Endothelial cell (in vitro differentiated cells): ENCODE measurements around the gene PRICKLE1. TPM values are rescaled to one million over a fixed set of nuclear protein-coding genes. Genes with fewer than 3 reads are reported as not detected.
A peak's percentile ranks its signal among the peaks of the same experiment; 100 is the strongest.

Source experiments
- DNase-seq: peaks from one replicate; pipeline ENCODE4 v3.0.0; 2021; ENCODE audit warnings: low spot score
- H3K27ac Mint-ChIP-seq: one replicate; pipeline ENCODE4 v1.8.0; 2021; ENCODE audit warnings: mixed read lengths, inconsistent platforms; ENCODE audit not compliant: unreplicated experiment
- H3K27me3 Mint-ChIP-seq: one replicate; pipeline ENCODE4 v1.8.0; 2021; ENCODE audit warnings: mild to moderate bottlenecking, moderate library complexity, mixed read lengths, inconsistent platforms; ENCODE audit not compliant: unreplicated experiment
- H3K36me3 Mint-ChIP-seq: one replicate; pipeline ENCODE4 v1.8.0; 2021; ENCODE audit warnings: mild to moderate bottlenecking, low read depth, mixed read lengths, inconsistent platforms; ENCODE audit not compliant: unreplicated experiment
- H3K4me1 Mint-ChIP-seq: one replicate; pipeline ENCODE4 v1.8.0; 2021; ENCODE audit warnings: mild to moderate bottlenecking, mixed read lengths, inconsistent platforms; ENCODE audit not compliant: unreplicated experiment
- H3K4me3 Mint-ChIP-seq: one replicate; pipeline ENCODE4 v1.8.0; 2021; ENCODE audit warnings: mild to moderate bottlenecking, mixed read lengths, inconsistent platforms; ENCODE audit not compliant: unreplicated experiment
- H3K9me3 Mint-ChIP-seq: one replicate; pipeline ENCODE4 v1.8.0; 2021; ENCODE audit warnings: mixed read lengths, inconsistent platforms; ENCODE audit not compliant: unreplicated experiment
- total RNA-seq: library from RNA; stranded (reverse); fragmentation: NEBNext Ultra II Directional; extraction: Animal tissue kit (Norgen Biotek cat#: 25700); gene quantifications from one replicate; pipeline ENCODE4 v1.2.1, GENCODE V29; 2021; ENCODE audit not compliant: unreplicated experiment
- TF ChIP-seq, protein P1 (sequence below): fragments of 200-600 bp; sonication (generic); IDR thresholded peaks from one replicate; pipeline ENCODE4 v1.5.0; 2021; ENCODE audit warnings: antibody characterized with exemption; ENCODE audit not compliant: unreplicated experiment

Gene PRICKLE1
- total RNA-seq, 1 donor from 2014 or later = 15.6 TPM

DNA sequence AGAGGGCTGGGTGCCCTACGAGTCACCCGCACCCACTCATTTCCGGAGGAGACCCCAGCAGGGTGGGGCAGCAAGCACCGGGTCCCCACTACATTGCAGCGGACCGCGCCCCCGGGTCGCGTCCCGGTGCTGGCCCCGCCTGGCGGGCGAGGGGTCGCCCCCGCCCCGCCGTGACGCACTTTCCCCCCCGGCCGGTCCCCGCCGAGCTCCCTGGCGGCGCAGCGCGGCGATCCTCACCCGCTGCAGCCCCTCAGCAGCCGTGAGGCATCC, 106.1 kb downstream of the PRICKLE1 start:
- Mint-ChIP-seq H3K27me3 (peaks cover 13% of the 10 kb centered on the region), H3K27ac (no peak overlapping the region), H3K4me3 (peak overlapping the region; percentile 93), H3K9me3 (no peaks in the 10 kb centered on the region), H3K36me3 (no peaks in the 10 kb centered on the region), H3K4me1 (peaks cover 49% of the 10 kb centered on the region)
- TF ChIP-seq, protein P1, sequence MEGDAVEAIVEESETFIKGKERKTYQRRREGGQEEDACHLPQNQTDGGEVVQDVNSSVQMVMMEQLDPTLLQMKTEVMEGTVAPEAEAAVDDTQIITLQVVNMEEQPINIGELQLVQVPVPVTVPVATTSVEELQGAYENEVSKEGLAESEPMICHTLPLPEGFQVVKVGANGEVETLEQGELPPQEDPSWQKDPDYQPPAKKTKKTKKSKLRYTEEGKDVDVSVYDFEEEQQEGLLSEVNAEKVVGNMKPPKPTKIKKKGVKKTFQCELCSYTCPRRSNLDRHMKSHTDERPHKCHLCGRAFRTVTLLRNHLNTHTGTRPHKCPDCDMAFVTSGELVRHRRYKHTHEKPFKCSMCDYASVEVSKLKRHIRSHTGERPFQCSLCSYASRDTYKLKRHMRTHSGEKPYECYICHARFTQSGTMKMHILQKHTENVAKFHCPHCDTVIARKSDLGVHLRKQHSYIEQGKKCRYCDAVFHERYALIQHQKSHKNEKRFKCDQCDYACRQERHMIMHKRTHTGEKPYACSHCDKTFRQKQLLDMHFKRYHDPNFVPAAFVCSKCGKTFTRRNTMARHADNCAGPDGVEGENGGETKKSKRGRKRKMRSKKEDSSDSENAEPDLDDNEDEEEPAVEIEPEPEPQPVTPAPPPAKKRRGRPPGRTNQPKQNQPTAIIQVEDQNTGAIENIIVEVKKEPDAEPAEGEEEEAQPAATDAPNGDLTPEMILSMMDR = no peak
- peak; percentile 51 for DNase-seq

DNA sequence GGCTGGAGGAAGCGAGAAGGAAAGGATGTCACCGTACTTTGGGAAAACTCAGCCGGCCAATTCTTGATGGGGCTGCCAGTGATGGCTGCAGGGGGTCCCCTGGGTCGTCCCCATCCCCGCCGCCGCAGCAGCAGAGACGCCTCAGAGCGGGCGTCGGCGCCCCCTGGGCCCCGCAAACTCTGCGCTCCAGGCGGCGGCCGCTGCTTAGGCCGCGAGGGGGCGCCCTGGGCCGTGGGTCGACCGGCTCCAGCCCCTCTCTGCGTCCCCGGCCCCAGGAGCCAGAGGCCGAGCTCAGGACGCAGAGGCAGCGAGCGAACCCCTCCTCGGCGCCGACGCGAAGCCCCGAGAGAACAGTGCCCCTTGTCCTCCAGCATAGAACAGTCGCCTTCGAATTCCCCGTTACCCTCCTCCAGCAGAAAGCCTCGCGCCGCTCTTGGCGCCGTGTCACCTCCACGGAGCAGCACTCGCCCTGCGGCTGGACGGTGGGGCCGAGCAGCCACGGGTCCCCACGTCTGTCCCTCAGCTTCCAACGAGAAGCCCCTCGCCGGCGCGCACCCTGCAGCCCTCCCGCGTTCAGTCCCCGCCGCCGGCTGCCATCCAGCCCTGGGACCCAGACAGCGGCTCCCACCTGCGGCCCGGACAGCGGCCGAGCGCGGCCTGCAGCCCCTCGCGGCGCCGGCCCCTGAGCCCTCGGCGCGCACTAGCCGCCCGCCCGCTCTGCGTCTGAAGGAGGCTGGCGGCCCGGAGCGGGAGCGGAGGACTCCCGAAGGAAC, 106.6 kb downstream of the PRICKLE1 start:
- peaks cover 54% of the 10 kb centered on the region for H3K4me1 Mint-ChIP-seq
- no peaks in the 10 kb centered on the region for H3K9me3 Mint-ChIP-seq
- peak overlapping the region; percentile 98 for H3K27ac Mint-ChIP-seq
- H3K27me3 Mint-ChIP-seq = peaks cover 13% of the 10 kb centered on the region
- TF ChIP-seq, protein P1 = peak; percentile 89
- H3K4me3 Mint-ChIP-seq = peak overlapping the region; percentile 92
- DNase-seq = peak; percentile 94
- H3K36me3 Mint-ChIP-seq = no peaks in the 10 kb centered on the region

DNA sequence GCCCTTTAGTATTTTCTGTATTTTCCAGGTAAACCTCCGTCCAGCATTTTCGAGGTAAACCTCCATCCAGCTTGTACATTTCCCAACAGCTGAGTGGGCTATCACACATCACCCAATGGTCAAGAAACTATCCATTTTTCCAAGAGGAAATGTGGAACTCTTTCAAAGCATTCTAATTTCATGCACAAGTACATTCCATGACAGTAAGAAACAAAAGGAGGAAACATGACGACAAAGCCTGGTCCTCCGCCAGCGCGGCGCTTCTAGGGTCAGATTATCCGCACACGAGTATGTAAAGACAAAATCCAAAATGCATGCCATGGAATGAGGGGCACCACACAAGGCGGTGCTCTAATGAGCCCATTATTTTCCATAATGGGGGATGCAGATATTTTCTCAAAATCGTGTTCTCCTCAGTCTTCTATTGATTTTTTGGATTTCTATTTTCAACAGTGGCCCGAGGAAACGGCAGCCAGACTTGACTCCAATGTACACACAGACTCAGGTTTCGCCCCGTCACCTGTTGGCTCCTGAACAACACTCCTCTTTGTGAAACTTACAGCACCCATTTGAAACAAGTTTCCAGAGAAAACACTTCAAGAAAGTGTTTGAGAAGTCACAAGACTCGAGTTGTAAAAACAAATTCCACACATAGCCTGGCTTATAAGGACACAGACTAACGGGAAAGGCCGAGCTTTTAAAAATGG, 107.4 kb downstream of the PRICKLE1 start:
- H3K36me3 Mint-ChIP-seq = no peaks in the 10 kb centered on the region
- peak; percentile 35 for DNase-seq
- H3K9me3 Mint-ChIP-seq = no peaks in the 10 kb centered on the region
- peaks cover 54% of the 10 kb centered on the region for H3K4me1 Mint-ChIP-seq
- TF ChIP-seq, protein P1 = no peak
- H3K4me3 Mint-ChIP-seq = peak overlapping the region; percentile 92
- peaks cover 13% of the 10 kb centered on the region for H3K27me3 Mint-ChIP-seq
- H3K27ac Mint-ChIP-seq = peak overlapping the region; percentile 98

DNA sequence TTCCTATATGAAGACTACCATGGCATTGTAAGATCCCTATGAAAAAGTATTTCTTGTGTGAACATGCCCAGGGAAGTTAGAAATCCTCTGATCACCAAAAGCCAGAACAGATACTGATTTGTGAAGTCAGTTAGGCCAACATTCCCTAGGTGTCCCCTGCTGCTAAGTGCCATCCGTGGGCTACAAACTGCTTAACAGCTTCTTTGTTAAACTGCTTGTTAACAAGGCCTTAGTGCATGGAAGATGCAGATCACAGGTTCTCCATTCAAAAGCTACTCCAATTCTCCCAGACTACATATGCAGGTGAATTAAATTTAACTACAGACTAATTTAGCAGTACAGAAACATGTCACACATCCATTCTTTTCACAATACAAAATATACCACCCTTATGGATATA, 108.2 kb downstream of the PRICKLE1 start:
- no peaks in the 10 kb centered on the region for H3K9me3 Mint-ChIP-seq
- peaks cover 13% of the 10 kb centered on the region for H3K27me3 Mint-ChIP-seq
- TF ChIP-seq, protein P1 = no peak
- H3K27ac Mint-ChIP-seq = peak overlapping the region; percentile 98
- DNase-seq = no peak
- peaks cover 50% of the 10 kb centered on the region for H3K4me1 Mint-ChIP-seq
- H3K4me3 Mint-ChIP-seq = peak overlapping the region; percentile 92
- no peaks in the 10 kb centered on the region for H3K36me3 Mint-ChIP-seq

DNA sequence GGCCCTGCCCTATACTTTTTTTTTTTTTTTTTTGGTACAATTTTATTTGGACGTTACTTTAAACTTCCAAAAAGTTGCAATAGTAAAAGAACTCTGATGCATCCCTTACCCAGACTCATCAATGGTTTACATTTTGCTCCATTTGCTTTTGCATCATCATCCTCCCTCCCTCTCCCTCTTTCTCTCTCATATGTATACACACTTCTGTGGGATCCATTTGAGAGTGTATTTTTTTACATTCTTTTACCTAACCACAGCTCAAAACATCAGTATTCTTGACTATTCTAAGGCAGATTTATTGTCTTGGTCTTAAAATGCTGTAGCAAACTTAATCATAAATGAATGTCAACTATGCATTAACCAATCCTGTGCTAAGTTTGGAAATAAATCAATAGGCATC, 111.6 kb downstream of the PRICKLE1 start:
- DNase-seq = no peak
- H3K27ac Mint-ChIP-seq = no peak overlapping the region
- peaks cover 38% of the 10 kb centered on the region for H3K4me1 Mint-ChIP-seq
- H3K9me3 Mint-ChIP-seq = no peaks in the 10 kb centered on the region
- no peaks in the 10 kb centered on the region for H3K36me3 Mint-ChIP-seq
- no peak overlapping the region for H3K4me3 Mint-ChIP-seq
- TF ChIP-seq, protein P1 = no peak
- peaks cover 7% of the 10 kb centered on the region for H3K27me3 Mint-ChIP-seq
